Raji (cell line): ENCODE data around the gene ZNF628.

Experiments
- POLR2A ChIP-seq: IDR thresholded peaks from 2 replicates; pipeline ENCODE4 v1.6.1; 2011; ENCODE audit warnings: low read depth, low read length, control low read depth; ENCODE audit not compliant: insufficient read depth

ZNF628 gene

DNA sequence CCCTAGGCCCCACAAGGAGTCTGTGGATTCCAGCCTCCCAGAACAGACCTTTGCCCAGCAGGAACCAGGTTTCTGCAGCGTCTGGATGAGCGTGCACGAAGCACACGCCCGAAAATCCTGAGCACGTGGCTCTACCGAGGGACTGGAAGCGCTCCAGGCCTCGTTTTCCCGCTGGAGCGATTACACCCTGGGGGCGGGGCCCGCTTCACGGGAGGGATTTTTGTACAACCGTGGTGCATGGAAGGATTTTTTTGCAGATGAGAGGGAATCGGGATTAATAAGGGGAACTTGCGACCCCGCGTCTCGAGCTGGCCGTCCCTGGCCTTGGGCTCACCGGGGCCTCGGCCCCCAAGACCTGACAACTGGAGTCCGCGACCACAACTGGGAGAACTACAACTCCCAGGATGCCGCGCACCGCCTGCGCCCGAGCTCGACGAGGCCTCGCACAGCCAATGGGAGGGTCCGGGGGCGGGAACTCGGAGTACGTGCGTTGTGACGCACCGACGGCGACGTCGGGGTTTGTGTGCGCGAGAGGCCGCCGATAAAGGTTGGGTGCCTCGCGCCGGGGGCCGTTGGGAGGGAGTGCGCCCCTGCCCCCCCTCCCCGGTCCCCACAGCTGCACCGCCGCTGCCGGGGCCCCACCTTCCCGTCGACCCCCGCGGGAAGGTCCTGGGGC lies at the start of gene ZNF628:
Gene ZNF628 (plus strand): TSS at position 518 of the 676 bp plus-strand sequence. CDS start 3,294 bp downstream, outside the sequence.
- peak; percentile 59 for TF ChIP-seq POLR2A

DNA sequence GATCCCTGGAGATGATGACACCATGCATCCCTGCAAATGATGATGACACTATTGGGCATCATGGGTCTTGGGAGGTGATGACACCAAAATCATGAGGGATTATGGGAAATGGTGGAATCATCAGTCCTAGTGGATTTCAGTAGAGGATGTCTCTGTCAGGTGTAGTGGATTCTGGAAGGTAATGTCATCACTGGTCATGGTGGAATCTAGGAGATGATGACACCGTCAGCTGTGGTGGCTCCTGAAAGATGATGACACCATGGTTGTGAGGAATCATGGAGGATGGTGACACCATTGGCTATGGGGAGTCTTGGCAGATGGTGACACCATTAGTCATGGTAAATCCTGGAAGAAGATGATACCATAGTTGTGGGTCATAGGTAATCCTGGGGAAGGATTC lies 45.2 kb upstream of the ZNF628 start:
- TF ChIP-seq POLR2A, result no peak

DNA sequence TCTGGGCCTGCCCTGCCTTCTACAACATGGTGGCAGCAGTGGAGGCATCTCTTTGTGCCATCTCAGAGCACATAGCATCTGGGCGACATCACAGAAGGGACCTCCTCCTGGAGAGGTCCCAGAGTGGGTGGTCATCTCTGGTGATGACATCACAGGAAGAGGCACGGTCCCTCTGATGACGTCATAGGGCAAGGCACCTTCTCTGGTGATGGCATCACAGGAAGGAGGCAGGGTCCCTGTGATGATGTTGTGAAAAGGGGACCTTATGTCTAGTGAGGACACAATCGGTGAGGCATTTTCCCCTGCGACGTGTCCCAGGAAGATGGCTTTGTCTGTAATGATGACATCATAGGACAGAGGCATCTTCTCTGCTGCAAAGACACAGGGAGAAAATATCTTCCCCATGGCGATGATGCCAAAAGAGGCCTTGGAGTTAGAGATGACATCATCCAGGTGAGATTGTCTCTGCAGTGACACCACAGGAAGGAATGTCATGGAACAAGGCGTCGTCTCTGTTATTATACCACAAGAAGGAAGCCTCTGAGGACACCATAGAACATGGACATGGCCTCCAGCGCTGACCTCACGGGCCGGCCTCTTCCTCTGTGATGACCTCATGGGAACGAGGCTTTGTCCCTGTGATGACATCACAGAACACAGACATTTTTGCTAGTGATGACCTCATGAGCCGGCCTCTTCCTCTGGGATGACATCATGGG lies 44.0 kb upstream of the ZNF628 start:
- no peak for TF ChIP-seq POLR2A

DNA sequence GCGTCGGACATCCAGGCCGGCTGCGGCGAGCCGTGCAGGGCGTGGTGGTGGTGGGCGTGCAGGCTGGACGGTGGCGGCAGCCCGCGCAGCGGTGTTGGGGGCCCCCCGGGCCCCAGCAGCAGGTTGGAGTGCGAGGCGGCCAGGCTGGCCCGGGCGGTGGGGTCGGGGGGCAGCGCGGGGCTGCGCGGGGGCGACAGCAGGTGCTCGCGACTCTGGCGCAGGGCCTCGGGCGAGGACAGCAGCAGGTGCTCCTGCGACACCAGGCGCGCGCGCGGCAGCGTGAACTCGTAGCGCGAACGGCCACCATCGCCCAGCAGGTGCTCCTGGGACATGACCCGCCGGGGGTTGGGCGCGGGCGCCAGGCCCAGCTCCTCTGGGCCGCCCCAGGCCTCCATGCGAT lies 43.1 kb upstream of the ZNF628 start:
- TF ChIP-seq POLR2A, result no peak

DNA sequence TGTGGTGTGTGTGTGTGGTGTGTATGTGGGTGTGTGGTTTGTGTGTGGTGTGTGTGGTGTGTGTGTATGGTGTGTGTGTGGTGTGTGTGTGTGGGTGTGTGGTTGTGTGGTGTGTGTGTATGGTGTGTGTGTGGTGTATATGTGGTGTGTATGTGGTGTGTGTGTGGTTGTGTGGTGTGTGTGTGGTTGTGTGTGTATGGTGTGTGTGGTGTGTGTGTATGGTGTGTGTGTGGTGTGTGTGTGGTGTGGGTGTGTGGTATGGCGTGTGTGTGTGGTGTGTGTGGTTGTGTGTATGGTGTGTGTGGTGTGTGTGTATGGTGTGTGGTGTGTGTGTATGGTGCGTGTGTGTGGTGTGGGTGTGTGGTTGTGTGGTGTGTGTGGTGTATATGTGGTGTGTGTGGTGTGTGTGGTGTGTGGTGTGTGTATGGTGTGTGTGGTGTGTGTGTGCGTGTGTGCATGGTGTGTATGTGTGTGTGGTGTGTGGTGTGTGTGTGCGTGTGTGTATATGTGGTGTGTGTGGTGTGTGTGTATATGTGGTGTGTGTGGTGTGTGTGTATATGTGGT lies 42.0 kb upstream of the ZNF628 start:
- TF ChIP-seq POLR2A, result no peak

DNA sequence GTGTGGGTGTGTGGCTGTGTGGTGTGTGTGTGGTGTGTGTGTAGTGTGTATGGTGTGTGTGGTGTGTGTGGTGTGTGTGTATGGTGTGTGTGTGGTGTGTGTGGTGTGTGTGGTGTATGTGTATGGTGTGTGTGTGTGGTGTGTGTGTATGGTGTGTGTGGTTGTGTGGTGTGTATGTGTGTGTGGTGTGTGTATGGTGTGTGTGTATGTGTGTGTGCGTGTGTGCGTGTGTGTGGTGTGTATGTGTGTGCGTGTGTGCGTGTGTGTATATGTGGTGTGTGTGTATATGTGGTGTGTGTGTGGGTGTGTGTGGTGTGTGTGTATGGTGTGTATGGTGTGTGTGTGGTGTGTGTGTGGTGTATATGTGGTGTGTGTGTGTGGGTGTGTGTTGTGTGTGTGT lies 41.4 kb upstream of the ZNF628 start:
- no peak for TF ChIP-seq POLR2A

DNA sequence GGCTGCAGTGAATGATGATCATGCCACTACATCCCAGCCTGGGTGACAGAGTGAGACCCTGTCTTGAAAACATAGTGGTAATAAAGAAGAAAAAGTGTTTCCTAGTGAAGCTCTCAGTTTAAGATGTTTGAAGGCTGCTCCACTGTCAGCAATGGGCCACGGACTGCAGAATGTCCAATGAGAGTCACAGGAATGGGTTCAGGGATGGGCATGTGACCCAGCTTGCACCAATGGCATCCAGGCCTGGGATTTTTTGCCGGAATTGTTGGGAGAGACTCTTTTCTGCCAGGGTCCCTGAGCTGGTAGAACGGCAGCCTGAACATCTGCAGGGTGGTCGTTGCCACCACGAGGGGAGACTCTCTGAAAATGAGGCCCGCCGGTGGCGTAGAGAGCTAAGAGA lies 39.6 kb upstream of the ZNF628 start:
- no peak for TF ChIP-seq POLR2A

DNA sequence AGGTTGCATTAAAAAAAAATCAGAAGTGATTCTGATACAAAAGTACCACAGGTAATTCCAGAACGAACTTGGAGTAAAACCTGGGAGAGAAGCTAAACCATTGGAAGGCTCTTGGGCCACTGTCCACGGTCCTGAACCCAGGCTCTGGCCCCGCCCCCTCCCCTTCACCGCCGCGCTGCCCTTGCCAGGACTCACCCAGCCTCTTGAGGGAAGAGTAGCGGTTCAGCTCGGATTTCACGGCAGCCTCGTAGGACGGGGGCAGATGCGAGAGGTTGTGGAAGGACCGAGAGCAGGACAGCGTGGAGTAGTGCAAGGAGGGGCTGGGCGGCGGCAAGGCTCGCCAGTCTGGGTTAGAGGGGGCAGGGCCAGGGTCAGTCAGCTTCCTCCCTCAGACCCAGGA lies 39.0 kb upstream of the ZNF628 start:
- no peak for TF ChIP-seq POLR2A

DNA sequence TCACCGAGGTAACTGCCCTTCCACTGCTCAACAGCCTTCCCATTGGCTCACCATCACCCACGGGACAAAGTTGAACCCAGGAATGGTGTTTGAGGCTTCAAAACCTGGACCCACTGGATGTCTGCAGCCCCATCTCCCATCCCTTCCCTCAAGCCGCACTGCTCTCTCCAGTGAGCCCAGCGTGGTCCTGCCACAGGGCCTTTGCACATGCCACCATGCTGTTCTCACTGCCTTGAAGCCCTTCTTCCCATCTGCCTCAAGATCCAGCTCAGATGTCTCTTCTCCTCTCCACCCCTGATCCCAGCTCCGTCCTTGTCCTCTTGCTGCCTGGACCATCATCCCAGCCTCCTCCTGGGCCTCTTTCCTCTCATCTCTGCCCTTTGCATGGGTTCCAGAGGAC lies 37.4 kb upstream of the ZNF628 start:
- no peak for TF ChIP-seq POLR2A

DNA sequence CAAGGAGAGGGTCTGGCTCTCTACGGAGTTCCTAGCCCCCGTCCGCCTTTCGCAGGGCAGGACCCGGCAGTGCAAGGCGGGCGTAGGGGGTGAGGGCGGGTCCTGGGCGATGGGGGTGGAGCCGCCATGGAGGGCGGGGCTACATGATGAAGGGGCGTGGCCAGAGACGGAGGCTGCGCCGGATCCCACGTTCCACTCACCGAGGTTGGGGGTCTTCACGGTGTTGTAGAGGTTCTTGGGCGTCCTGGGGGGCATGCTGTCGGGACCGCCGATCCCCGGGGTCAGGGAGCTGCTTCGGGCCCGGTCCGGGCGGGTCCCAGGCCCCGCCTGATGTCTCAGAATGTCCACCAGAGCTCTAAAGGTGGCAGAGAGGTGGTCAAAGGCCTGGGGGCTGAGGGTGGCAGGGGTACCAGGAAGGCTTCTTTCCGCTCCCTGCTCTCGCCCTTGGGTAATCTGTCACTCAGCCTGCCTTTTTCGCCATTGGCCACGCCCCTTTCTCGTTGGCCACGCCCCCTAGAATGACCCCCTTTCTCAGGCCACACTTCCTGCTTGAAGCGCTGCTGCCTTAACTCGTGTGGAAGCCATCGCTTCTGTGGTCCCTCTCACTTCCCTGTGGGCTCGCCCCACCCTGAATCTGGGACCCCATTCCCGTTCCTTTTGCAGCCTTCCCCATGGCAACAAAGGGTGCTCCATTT lies 35.9 kb upstream of the ZNF628 start:
- TF ChIP-seq POLR2A, result no peak

DNA sequence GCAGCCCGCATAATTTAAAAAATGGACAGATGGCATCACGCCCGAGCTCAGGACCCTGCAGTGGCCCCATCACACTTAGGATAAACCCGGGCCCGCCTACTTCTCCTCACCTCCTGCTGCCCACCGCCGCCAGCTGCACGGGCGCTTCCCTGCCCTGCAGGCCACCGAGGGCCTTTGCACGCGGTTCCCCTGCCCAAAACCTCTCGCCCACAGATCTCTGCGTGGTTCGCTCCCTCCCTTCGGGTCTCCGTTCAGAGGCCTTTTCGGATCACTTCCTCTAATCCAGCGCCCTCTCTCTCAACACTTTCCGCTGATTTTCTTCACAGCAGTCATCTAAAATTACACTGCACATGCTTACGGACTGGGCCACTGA lies 35.1 kb upstream of the ZNF628 start:
- TF ChIP-seq POLR2A, result no peak

DNA sequence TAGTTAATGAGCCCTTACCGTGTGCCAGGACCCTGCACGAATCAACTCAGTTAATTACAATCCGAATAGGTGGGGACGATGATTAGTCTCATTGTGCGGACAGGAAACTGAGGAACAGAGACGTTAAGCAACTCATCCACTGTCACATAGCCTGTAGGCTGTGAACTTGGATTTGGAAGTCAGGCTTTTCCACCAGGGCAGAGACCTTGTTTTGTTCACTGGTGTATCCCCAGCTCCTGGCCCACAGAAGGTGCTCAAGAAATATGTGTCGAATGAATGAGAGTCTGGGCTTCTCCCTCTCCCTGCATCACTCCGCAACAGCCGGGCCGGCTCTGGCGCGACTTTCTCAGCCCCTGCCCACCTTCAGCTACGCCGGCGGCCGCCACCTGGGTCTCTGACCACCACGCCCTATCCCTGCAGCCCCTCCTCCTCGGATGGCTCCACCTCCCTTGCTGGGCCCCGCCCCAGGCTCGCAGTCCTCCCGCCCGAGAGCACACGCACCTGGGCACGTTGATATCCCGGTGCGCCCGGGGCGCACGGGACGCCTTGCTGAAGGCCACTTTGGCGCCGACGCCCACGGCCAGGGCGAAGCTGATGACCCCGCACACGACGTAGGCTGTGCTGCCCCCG lies 34.6 kb upstream of the ZNF628 start:
- TF ChIP-seq POLR2A, result no peak

DNA sequence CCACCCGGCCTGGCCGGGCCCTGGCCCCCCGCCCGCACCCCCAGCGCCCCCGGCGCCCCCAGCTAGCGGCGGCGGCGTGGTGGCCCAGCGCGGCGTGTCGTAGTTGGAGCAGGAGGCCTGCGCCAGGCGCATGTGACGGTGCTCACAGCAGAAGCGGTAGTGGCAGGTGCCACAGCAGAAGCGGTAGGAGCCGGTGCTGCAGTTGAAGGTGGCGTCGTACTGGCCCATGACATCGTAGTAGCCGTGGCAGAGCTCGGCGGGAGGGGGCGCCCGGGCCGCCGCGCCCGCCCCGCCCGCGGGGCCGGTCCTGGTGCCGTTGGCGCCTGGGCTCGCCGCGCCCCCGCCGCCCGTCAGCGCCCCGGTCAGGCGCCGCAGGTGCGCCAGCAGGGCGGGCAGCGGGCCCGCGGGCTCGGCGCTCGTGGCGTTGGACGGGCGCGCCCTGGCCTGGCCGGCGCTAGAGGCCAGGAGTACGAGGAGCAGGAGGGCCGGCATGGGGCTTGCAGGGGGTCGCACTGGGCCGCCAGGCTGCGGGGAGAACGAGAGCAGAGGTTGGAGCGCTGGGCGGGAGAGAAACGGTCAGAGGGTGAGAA lies 34.0 kb upstream of the ZNF628 start:
- no peak for TF ChIP-seq POLR2A

DNA sequence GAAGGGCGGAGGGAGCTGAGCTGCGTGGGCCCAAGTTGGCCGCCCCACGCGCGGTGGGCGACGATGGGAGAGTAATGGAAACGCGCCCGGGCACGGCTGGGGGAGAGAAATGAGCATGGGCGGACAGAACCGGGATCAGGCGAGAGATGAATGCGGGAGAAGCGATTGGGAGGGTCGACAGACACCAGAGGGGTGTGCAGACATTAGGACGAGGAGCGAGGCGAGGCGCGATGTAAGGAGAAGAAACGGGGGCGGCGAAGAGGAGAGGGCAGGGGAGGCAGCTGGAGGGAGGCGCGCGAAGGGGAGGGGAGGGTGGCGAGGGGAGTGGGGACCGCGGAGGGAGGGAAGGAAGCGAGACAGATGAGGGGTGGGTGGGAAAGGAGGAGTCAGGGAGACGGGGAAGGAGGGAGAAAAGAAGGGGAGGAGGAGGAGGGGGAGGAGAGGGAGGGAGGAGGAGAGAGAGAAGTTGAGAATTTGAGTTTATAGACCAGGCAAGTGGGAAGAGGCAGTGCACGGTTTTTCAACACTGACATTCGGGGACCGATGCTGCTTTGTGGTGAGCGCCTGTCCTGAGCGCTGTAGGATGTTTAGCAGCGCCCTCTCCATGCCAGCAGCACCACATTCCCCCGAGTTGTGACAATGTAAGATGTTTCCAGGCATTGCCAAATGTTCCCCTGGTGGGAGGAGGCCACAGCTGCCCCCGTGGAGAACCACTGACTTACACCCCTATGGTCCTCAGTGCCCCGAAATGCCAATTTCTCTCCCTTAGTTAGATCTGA lies 33.2 kb upstream of the ZNF628 start, which contains the start of gene SHISA7:
Gene SHISA7 (minus strand): TSS at position 256 of the 779 bp plus-strand sequence. CDS start 437 bp downstream, outside the sequence.
- no peak for TF ChIP-seq POLR2A
